SKM-1 treated with dmso at 0.1 percent for 144 hours (cell line): ENCODE results near the gene HAND2.

ENCODE experiments used
- DNase-seq: peaks from one replicate; lab custom pipeline; 2025; ENCODE audit not compliant: unreplicated experiment; lab: John Stamatoyannopoulos, UW

HAND2 gene

DNA sequence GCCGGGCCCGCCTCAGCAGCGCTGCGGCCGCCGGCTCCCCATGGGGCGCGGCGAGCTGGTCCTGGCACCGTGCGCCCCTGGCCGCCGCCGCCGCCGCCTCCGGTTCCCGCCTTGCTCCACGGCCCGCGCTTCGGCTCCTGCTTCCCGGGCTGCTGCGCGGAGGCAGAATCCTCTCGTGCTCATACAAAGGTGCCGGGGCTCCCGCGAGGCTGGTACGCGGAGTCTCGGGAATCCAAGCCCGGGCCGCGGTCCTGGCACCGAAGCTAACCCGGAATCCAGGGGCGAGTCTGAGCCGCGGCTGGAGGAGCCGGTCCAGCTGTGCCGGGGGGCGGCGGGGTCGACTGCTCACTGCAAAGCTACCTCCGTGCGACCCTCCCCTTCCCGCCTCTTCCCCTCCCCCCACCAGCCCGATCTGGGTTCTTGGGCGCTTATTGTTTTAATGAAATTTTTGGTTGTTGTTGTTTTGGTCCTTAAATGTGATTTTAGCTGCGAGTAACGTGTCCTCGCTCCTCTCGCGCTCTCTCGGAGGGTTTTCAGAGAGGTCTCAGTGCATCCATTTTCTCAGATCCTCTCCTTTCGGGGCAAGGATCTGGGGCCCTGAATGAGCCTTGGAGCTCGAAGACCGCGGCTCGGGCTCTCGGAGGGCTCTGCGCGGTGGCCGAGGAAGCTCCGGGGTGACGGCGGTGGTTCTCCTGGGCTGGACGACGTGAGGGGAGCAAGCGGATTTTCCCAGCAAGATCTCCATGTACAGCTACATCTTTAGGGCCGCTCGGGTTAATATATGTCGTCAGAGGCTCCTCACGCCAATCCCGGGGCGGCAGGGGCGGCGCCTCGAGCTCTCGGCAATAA lies at the start of gene HAND2:
Gene HAND2, minus strand, starts transcription at position 753 of the 849 bp plus-strand sequence. CDS start 940 bp downstream, outside the sequence.
- DNase-seq: no peak

DNA sequence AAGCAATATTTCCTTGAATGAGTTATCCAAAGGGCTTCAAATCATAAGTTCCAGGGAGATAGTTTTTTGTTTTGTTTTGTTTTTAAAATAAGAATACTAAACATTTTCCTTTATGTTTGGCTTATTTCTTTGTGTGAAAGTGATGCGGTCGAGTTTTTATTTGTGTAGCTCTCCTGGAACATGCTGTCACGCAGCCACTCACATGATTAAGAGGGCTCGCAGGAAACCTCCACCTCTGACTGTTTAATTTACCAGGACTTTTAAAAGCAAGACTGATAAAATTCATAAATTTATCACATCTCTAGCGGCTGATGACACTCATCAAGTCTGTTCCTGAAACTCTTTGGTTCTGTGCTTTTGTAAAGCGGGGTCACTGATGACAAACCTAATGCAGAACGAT lies 48.9 kb upstream of the HAND2 start:
- DNase-seq: no peak

- no peak for DNase-seq
Observed at GRCh38 chr4:173577963-173578362, 47.9 kb upstream of the HAND2 start.

DNA sequence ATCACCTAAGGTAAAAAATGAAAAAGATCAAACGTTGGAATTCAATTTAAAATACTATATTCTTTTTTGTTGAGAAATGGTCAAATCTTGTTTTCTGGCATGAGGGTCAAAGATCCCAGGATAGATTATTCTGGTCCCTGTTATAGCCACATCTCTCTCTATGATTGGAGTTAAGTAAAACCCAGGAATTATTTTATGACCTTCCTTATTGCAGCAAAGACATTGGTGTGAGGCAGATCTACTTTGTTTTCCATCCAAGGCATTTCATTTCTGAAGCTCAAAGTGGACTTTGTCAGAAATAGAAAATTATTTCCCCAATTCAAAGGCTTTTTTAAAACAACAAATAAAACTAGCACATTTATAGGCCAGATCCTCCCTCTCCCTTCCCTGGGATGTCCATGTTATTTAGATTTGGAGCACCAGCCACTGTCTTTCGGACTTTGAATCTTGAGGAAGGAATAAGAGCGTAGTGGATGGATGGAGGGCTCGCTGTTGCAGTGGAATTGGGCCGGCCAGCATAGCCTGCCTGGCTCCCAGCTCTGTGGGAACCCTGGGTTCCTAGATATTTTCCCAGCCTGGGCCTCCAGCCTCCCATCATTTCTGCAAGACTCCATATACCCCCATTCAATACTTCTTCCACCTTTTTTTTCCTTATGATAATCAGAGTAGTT lies 45.6 kb upstream of the HAND2 start:
- no peak for DNase-seq

GRCh38 chr4:173573725-173574124 lies 43.7 kb upstream of the HAND2 start:
- no peak for DNase-seq

- DNase-seq: no peak
Observed at GRCh38 chr4:173573286-173573685, 43.3 kb upstream of the HAND2 start.

GRCh38 chr4:173572493-173573129 lies 42.6 kb upstream of the HAND2 start:
- no peak for DNase-seq

DNA sequence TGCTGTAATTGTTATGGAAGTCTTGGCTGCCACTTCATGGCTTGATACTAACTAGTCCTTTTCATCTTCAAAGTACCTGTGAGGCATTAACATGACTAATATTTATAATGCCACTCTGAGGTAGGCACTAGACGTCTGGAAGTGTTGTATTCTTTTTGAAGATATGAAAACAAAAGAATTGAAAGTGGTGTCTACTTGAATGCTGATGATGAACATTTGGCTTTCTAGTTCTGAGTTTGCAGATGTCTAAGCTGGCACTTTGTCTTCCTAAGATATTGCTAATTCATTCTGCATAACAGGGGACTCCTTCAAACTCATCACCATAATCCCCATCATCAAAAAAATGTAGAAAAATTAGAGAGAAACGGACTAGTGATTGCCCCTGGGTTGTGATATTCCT lies 41.6 kb upstream of the HAND2 start:
- no peak for DNase-seq

- DNase-seq: no peak
Observed at GRCh38 chr4:173565281-173565680, 35.3 kb upstream of the HAND2 start.

- DNase-seq: no peak
Observed at GRCh38 chr4:173564461-173564860, 34.4 kb upstream of the HAND2 start.

DNA sequence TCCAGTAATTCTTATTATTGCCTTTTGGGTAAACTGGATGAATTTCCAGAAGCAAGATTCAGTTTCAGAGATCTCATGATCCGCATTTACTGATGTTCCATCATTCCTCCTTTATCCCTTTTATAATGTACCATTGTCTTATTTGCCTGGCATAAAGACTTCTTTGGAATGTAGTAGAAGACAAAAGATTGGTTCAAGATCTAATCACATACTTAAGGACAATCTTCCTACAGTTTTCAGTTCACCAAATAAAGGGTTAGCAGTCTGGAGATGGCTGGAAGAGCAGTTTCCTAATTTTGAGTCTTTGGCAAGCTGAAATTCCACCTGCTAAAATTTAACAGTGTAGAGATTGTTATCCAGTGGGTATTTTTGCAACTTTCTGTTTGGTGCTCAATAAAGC lies 30.9 kb upstream of the HAND2 start:
- DNase-seq: no peak

GRCh38 chr4:173556398-173557131 lies 26.5 kb upstream of the HAND2 start:
- DNase-seq: no peak

- peak; percentile 55 for DNase-seq
Observed at GRCh38 chr4:173547889-173548288, 17.9 kb upstream of the HAND2 start.

DNA sequence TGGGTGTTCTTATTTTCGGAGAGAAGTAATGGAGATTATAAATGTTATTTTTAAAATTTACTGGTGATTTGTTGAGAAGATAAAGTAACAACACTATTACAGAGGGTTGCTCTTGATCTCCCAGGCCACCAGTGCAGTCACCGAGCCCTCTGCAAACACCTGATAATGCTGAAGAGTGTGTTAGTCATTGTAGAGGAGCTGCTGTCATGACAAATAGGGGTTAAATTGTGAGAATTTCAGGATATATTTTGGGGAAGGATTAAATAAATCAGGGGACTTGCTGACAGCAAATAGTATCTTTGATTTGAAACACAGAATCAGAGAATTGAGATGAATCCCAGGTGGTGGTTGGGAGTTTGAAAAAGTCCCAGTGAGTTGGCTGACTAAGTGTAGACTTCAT lies 16.7 kb upstream of the HAND2 start:
- no peak for DNase-seq

DNA sequence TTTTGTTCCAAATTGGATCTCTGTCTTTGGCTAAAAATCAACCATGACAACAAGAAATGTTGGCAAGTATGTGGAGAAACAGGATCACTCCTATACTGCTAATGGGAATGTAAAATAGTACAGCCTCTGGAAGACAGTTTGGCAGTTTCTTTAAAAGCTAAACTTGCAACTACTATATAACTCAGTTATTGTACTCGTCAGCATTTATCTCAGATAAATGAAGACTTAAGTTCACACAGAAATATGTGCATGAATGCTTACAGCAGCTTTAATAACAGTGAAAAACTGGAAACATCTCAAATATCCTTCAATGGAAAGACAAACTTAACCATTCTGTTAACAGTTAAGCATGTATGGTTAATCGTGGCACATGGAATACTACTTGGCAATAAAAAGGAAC lies 15.4 kb upstream of the HAND2 start:
- DNase-seq: no peak

DNA sequence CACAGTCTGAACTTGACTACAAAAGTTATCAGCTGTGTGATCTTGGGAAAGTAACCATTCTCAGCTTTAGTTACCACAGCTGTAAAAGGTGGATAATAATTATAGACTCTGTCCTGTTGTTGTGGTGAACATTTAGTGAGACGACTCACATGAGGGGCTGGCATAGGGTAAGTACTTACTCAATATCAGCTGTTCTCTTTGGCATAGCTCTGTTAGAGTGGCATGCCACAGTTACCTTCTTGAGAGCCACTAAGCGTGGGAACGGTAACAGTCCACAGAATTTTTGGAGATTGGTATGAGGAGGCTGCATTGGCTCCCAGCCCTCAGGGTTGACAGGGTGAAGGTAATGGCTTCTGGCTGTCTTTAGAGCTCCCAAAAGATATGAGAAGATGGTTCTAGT lies 13.2 kb upstream of the HAND2 start:
- no peak for DNase-seq

DNA sequence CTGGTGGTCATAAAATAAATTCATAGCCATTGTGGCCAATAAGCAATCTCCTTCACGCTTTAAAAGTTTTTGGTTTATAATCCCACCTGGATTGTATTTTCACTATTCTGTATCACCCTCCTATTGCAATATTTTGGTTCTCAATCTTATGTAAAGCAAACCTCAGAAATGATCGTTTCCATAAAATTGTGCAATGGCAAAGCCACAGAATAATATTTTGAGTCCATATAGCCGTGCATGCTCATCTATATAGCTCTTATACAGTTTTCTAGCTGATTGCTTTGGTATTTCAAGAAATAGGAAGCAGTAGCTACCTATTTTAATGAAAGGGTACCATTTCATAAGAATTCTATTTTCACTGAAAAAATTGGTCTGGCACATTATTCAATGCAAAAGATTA lies 10.0 kb upstream of the HAND2 start:
- DNase-seq: no peak

- DNase-seq: peak; percentile 50
Observed at GRCh38 chr4:173538909-173539445, 8.9 kb upstream of the HAND2 start.

DNA sequence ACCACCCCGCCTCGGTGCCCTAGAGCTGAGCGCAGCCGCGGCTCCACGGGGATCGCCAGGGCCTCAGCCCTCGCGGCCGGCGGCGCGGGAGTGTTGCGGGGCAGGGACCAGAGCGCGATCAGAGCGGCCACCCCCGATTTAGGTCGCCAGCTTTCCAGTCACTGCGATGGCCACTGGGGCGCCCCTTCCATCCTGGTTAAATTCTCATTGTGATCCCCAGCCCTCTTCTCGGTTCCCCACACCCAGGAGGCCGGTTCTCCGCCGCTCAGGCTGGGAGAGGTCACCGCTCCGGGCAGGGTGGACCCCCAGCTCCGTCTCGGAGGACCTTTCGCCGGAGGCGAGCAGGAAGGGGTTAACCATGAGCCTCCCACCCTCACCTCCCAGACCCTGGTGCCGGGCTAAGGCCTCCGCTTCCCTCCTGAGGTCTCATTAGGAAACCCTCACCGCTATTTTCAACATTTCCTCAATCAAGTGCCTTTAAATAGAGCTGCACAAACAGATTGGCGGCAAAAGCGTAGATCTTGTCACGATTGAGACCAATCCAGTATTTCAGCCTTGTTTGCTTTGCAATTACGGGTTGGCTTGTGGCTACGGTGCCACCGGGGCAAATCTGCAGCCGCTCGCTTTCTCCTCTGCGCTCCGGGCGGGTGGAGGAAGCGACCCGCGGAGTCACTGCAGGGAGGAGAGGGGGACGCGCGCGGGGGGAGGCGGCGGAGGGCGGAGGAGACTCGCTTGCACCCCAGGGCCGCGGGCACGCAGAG lies 8.3 kb upstream of the HAND2 start:
- DNase-seq: peak; percentile 81

- no peak for DNase-seq
Observed at GRCh38 chr4:173537613-173538147, 7.7 kb upstream of the HAND2 start.
